Keratinocyte (primary cell): Measurements from ENCODE around the gene SLPI.

Source experiments
- CTCF ChIP-seq, 3 experiments: IDR thresholded peaks in 1 of 3; conservative IDR thresholded peaks in 1 of 3; optimal IDR thresholded peaks in 1 of 3; 2 replicates in 2 of 3; 3 replicates in 1 of 3; pipeline versions ENCODE3 to v1.5.1; 2011; ENCODE audit warnings: low read length in 3 of 3, mild to moderate bottlenecking in 3 of 3, moderate library complexity in 2 of 3, control low read depth in 1 of 3, inconsistent platforms in 1 of 3; ENCODE audit not compliant: insufficient read depth in 2 of 3; ENCODE audit errors: extremely low read depth in 1 of 3
- EZH2 ChIP-seq: IDR thresholded peaks from one replicate; pipeline ENCODE4 v1.6.1; 2012; ENCODE audit warnings: inconsistent platforms, mild to moderate bottlenecking, low read length, moderate library complexity

- TF ChIP-seq CTCF (optimal IDR thresholded peaks at IDR 0.05 in 1 of 3, IDR thresholded peaks at IDR 0.05 in 1 of 3, conservative IDR thresholded peaks at IDR 0.05 in 1 of 3; ENCODE audit: extremely low read depth in 1 of 3, insufficient read depth in 2 of 3, low read length in 3 of 3) (no peak), EZH2 (no peak)
These were observed 42.5 kb downstream of the SLPI start for GRCh38 chr20:45211569-45212474.
